GM10266 (cell line): ENCODE results near the gene PROK1.
"Not testable (repeated sequence)": the region's sequence is repeated elsewhere in the genome, so short reads cannot be mapped to it uniquely, and the experiment has no call there.

Experiments used
- DNase-seq: peaks from one replicate; pipeline ENCODE4 v3.0.0; 2012; ENCODE audit errors: extremely low spot score
- TF ChIP-seq, protein P1 (sequence below): IDR thresholded peaks from 2 replicates; pipeline ENCODE4 v1.5.1; 2012; ENCODE audit warnings: mild to moderate bottlenecking, low read depth; ENCODE audit not compliant: control insufficient read depth, insufficient read depth; ENCODE audit errors: missing control alignments

The PROK1 gene, protein sequence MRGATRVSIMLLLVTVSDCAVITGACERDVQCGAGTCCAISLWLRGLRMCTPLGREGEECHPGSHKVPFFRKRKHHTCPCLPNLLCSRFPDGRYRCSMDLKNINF

DNA sequence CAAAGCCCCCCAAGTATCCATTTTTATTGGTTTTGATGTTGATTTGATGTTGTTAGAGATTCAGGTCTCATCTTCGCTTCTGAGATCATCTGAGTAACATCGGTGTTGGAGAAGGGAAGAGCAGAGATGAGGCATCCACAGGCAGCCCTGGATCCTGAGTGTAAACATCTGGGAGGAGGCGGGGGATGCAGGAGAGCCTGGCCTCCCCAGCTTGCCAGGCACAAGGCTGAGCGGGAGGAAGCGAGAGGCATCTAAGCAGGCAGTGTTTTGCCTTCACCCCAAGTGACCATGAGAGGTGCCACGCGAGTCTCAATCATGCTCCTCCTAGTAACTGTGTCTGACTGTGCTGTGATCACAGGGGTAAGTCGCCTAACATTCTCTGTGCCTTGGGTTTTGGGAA is at the start of gene PROK1:
Gene PROK1, plus strand, starts transcription at position 221 of the 400 bp plus-strand sequence. Its CDS starts 68 bp downstream, at position 289.
- TF ChIP-seq, protein P1, sequence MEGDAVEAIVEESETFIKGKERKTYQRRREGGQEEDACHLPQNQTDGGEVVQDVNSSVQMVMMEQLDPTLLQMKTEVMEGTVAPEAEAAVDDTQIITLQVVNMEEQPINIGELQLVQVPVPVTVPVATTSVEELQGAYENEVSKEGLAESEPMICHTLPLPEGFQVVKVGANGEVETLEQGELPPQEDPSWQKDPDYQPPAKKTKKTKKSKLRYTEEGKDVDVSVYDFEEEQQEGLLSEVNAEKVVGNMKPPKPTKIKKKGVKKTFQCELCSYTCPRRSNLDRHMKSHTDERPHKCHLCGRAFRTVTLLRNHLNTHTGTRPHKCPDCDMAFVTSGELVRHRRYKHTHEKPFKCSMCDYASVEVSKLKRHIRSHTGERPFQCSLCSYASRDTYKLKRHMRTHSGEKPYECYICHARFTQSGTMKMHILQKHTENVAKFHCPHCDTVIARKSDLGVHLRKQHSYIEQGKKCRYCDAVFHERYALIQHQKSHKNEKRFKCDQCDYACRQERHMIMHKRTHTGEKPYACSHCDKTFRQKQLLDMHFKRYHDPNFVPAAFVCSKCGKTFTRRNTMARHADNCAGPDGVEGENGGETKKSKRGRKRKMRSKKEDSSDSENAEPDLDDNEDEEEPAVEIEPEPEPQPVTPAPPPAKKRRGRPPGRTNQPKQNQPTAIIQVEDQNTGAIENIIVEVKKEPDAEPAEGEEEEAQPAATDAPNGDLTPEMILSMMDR: no peak
- no peak for DNase-seq

DNA sequence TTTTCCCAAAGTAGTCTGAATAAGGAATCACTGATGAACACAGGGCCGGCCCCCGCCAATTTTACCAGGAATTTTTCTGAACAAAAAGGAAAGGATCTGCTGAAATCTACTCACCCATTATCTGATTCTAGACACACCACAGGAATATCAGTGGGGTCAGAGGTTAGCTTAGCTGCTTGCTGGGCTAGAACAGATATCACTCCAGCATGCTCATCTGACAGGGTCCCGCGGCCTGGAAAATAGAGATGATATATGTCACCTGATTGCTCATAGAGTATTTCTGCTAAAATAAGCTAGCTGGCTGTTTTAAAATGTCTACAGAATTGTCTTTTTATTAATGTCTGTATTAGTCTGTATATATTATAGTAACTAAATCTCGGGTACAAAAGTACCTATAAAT is 47.1 kb upstream of the PROK1 start:
- no peak for DNase-seq
- TF ChIP-seq, protein P1: no peak

DNA sequence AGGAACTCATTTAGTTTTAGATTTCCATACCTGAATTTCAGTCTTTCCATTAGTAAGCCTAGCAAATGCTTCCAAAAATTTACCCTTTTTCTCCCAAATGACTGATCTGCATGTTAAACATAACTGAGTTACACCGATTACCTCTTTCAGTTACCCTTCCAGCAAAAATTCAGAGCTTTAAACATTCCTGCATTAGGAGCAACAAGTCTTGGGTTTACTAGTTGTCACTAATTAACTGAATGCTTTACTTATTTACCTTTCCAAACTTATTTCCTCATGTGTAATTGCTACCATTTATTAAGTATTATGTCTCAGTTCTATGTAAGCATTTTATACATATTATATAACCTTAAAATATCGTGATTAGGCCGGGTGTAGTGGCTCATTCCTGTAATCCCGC is 46.5 kb upstream of the PROK1 start:
- TF ChIP-seq, protein P1: no peak
- no peak for DNase-seq

DNA sequence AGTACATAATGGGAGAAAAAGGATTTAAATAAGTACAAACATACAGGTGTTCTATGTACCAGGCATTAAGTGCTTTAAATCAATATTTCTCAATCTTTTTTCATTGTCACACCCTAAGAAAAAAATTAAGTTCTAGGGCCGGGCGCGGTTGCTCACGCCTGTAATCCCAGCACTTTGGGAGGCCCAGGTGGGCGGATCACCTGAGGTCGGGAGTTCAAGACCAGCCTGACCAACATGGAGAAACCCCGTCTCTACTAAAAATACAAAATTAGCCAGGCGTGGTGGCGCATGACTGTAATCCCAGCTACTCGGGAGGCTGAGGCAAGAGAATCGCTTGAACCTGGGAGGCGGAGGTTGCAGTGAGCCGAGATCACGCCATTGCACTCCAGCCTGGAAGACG is 44.5 kb upstream of the PROK1 start:
- DNase-seq: not testable (repeated sequence)

DNA sequence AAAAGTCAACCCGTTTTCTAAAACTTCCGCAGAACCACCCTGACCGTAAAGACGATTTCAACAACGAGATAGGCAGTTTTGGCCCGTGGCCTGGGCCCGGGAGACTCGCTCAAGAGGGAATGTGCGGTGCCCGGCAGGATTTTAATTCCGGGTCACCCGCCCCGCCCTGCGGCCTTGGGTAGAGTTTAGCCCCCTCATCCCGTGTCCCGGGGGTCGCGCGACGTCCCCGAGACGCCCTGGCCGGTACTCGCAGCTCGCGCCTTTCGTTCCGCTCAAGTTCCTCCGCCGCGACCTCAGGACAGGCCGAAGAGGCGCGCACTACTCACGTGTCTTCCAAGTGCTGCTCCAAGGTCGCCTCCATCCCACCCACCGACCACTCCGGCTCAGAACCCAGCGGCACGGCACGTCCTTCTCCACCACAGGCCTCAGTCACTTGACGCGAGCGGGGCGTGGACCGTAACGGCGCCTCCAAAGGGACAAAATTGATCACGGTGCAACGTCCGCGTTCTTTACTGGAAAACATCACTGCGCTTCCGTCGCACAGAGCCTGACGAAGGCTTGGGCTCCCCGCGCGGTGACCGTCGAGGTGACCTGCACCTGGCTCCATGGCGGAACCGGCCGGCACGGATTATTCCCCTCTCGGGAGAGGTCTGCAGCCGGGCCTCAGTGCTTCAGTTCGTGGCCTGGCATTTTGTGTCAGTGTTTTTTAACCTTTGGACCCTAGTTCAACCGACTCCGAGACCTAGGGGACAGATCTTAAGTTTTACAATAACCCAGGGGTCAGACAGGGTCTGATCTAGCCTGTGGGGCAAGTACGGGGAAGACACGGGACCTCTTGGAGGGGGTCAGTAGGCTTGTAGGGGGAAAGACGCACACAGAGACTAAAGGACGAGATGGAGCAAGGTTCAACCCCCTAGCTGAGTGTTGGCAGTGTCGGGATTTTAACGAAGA is 43.4 kb upstream of the PROK1 start, which contains the start of gene LAMTOR5:
Gene LAMTOR5, minus strand, starts transcription at position 435 of the 951 bp plus-strand sequence. Its CDS starts 74 bp downstream, at position 361.
- TF ChIP-seq, protein P1: peak; percentile 20
- peak; percentile 84 for DNase-seq

DNA sequence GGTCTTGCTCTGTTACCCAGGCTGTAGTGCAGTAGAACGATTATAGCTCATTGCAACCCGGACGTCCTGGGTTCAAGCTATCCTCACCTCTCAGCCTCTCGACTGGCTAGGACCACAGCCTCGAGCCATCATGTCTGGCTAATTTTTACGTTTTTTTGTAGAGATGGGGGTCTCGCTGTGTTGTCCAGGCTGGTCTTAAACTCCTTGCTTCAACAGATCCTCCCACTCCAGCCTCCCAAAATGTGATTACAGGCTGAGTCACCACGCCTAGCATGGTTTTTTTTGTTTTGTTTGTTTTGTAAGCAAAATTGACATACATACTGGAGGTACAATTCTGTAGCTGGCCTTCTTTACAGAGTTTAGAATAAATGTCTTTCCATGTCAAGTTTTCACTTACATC is 42.5 kb upstream of the PROK1 start:
- TF ChIP-seq, protein P1: no peak
- DNase-seq: no peak

DNA sequence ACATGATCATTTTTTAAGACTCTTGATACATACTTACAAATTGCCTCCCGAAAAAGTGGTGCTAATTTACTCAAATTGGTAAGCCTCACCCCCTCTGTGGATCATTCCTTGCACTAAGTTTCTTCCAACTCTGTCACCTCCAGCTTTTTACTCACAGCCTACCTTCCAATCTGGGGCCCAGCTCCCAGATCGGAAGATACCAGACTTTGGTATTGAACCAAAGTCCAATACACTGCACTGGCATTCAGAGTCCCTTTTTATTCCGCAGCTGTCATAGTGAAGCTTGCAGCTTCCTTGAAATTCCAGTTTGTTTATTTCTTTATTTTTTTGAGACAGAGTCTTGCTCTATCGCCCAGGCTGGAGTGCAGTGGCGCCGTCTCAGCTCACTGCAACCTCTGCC is 41.6 kb upstream of the PROK1 start:
- no peak for DNase-seq
- TF ChIP-seq, protein P1: no peak
